H1 (cell line): ENCODE data around the gene ADAMTS4. TPM values are rescaled to one million over a fixed set of nuclear protein-coding genes. Genes with fewer than 3 reads are reported as not detected.

Experiments used
- BRCA1 ChIP-seq: IDR thresholded peaks from 2 replicates; pipeline ENCODE4 v1.6.1; 2012; ENCODE audit warnings: low read depth, low read length, improper control_type of control experiment
- CBX8 ChIP-seq: fragments of 300-800, 300-1000 bp; sonication (generic); IDR thresholded peaks from 2 replicates; pipeline ENCODE4 v1.7.1; 2016; ENCODE audit warnings: low read depth, low read length, borderline replicate concordance
- CEBPB ChIP-seq: IDR thresholded peaks from 2 replicates; pipeline ENCODE4 v1.6.1; 2012; ENCODE audit warnings: low read depth, low read length
- CREB1 ChIP-seq: IDR thresholded peaks from 2 replicates; pipeline ENCODE4 v1.6.1; 2012; ENCODE audit warnings: inconsistent platforms
- CTCF ChIP-seq, 3 experiments: IDR thresholded peaks; 1 replicate in 2 of 3; 2 replicates in 1 of 3; pipeline versions ENCODE4 v1.5.1 to v1.6.1; 2011; ENCODE audit warnings: low read length in 3 of 3, mild to moderate bottlenecking in 3 of 3, inconsistent platforms in 2 of 3, low read depth in 1 of 3, moderate library complexity in 1 of 3; ENCODE audit not compliant: insufficient read depth in 1 of 3; ENCODE audit errors: control extremely low read depth in 1 of 3
- GTF2F1 ChIP-seq: IDR thresholded peaks from 2 replicates; pipeline ENCODE4 v1.6.1; 2012; ENCODE audit warnings: low read depth, low read length, improper control_type of control experiment, borderline replicate concordance
- JUN ChIP-seq: IDR thresholded peaks from 2 replicates; pipeline ENCODE4 v1.6.1; 2011; ENCODE audit warnings: low read depth, mild to moderate bottlenecking, improper control_type of control experiment, low read length
- KDM1A ChIP-seq: fragments of 200-600, 300-600 bp; sonication (generic); IDR thresholded peaks from 2 replicates; pipeline ENCODE4 v1.7.1; 2016; ENCODE audit warnings: mild to moderate bottlenecking, low read length, borderline replicate concordance
- MAFK ChIP-seq: IDR thresholded peaks from 2 replicates; pipeline ENCODE4 v1.6.1; 2012; ENCODE audit warnings: low read depth, mild to moderate bottlenecking, improper control_type of control experiment, low read length
- POLR2A ChIP-seq, 2 experiments: IDR thresholded peaks; 1 replicate in 1 of 2; 2 replicates in 1 of 2; pipeline ENCODE4 v1.6.1; 2011; ENCODE audit warnings: low read depth in 2 of 2, low read length in 2 of 2, mild to moderate bottlenecking in 2 of 2; ENCODE audit errors: control extremely low read depth in 1 of 2
- RAD21 ChIP-seq, 2 experiments: IDR thresholded peaks in 1 of 2; conservative IDR thresholded peaks in 1 of 2; 2 replicates each; pipeline ENCODE4 v1.6.1; 2011; ENCODE audit warnings: low read depth in 2 of 2, low read length in 2 of 2, improper control_type of control experiment in 1 of 2, inconsistent platforms in 1 of 2, mild to moderate bottlenecking in 1 of 2, moderate library complexity in 1 of 2
- SP1 ChIP-seq: IDR thresholded peaks from 2 replicates; pipeline ENCODE4 v1.6.1; 2011; ENCODE audit warnings: low read depth, low read length
- SP2 ChIP-seq: IDR thresholded peaks from 2 replicates; pipeline ENCODE4 v1.6.1; 2012; ENCODE audit warnings: mild to moderate bottlenecking, low read length, inconsistent platforms
- TAF7 ChIP-seq: optimal IDR thresholded peaks from 2 replicates; pipeline ENCODE3; 2011; ENCODE audit warnings: low read depth, mild to moderate bottlenecking, inconsistent platforms, low read length, moderate library complexity, borderline replicate concordance
- polyA plus RNA-seq, 7 experiments: library from polyadenylated mRNA; depleted of rRNA in 3 of 7; stranded (reverse) in 5 of 7; unstranded in 2 of 7; fragments of >200 nt in 5 of 7; fragments of 200-250 nt in 2 of 7; gene quantifications; 1 replicate in 5 of 7; 2 replicates in 1 of 7; 4 replicates in 1 of 7; pipeline versions ENCODE4 v1.2.1 to v1.2.3, GENCODE V29; 2011 to 2013; ENCODE audit warnings: missing spikeins in 2 of 7, mixed read lengths in 2 of 7
- total RNA-seq: library from RNA; stranded (reverse); fragmentation: NEBNext Ultra II Directional; extraction: Animal tissue kit (Norgen Biotek cat#: 25700); gene quantifications from 2 replicates; pipeline ENCODE4 v1.2.1, GENCODE V29; 2021

The ADAMTS4 gene
- total and polyA plus RNA-seq, 2 of the 8 experiments (the other 6 are each of a cell fraction or from before 2014, with no cell fraction given): 4.6 to 7.2 TPM

DNA sequence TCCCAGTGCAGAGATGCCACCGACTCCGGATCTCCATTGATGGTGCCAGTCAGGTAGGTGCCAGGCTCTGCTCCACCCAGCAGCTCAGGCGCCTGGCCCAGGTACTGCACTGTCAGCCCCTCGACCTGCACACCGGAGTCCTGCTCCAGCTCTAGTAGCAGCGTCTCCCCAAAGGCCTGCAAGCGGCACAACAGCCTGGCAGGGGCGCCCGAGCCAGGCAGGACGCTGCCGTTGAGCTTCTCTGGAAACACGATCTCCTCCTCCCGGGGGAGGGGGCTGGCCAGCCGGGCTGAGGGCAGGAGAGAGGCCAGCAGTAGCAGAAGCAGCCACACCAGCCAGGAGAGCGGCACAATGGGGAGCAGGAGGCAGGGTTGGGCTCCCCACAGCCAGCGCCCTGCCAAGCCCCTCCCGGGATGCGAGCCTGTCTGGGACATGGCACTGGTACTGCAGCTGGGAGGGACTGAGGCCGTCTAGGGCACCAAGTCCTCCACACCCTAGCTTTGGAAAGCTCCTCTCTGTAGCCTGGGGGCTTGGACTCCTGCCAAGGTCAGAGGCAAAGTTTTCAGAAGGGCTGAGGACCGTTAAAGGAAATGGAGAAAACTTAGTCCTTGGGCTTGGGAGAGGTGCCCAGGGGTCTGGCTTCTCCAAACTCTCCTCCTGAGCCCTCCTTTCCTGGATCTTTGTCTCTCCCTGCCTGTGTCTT, 509 bp downstream of the ADAMTS4 start (continued):
- TF ChIP-seq CTCF (IDR thresholded peaks at IDR 0.05; ENCODE audit: control extremely low read depth in 1 of 3, insufficient read depth in 1 of 3, low read depth in 1 of 3, low read length in 3 of 3): peak; percentile 35 to 46 (median 45)
- TF ChIP-seq TAF7: no peak
- TF ChIP-seq SP1: no peak
- TF ChIP-seq BRCA1: no peak
- no peak for TF ChIP-seq KDM1A
- TF ChIP-seq RAD21 (IDR thresholded peaks at IDR 0.05 in 1 of 2, conservative IDR thresholded peaks at IDR 0.05 in 1 of 2; ENCODE audit: low read depth in 2 of 2, low read length in 2 of 2): peak; percentile 20 to 55; a peak in 3 of 4 replicates
- TF ChIP-seq SP2: no peak
- TF ChIP-seq CBX8: no peak
- no peak for TF ChIP-seq JUN
- no peak for TF ChIP-seq MAFK
- no peak for TF ChIP-seq CREB1
- no peak for TF ChIP-seq CEBPB
- no peak; a peak in 2 of 3 replicates for TF ChIP-seq POLR2A (IDR thresholded peaks at IDR 0.05; ENCODE audit: control extremely low read depth in 1 of 2, low read depth in 2 of 2, low read length in 2 of 2)
- TF ChIP-seq GTF2F1: no peak
